Medulla oblongata (tissue), 1 donor: ENCODE data around the gene RECQL5.
A peak's percentile ranks its signal among the peaks of the same experiment; 100 is the strongest.

Experiments used
- DNase-seq: peaks from one replicate; pipeline ENCODE4 v3.0.0-alpha.2; 2015; ENCODE audit errors: extremely low spot score

RECQL5 gene

GRCh38 chr17:75688209-75688825 is 21.4 kb upstream of the RECQL5 start:
- DNase-seq: peak; percentile 47

- DNase-seq: no peak
These were observed 18.5 kb upstream of the RECQL5 start for GRCh38 chr17:75685499-75685898.

GRCh38 chr17:75684924-75685323 is 18.0 kb upstream of the RECQL5 start:
- no peak for DNase-seq

GRCh38 chr17:75684249-75684648 is 17.3 kb upstream of the RECQL5 start:
- no peak for DNase-seq

- no peak for DNase-seq
These were observed 16.6 kb upstream of the RECQL5 start for GRCh38 chr17:75683583-75683982.

- DNase-seq: no peak
These were observed 14.3 kb upstream of the RECQL5 start for GRCh38 chr17:75681289-75681688.

GRCh38 chr17:75680431-75680830 is 13.5 kb upstream of the RECQL5 start:
- DNase-seq: no peak

GRCh38 chr17:75679706-75680211 is 12.8 kb upstream of the RECQL5 start:
- peak; percentile 54 for DNase-seq

- no peak for DNase-seq
These were observed 9.5 kb upstream of the RECQL5 start for GRCh38 chr17:75676461-75676860.

GRCh38 chr17:75673487-75673886 is 6.5 kb upstream of the RECQL5 start:
- DNase-seq: no peak

GRCh38 chr17:75672011-75672410 is 5.1 kb upstream of the RECQL5 start:
- DNase-seq: no peak

- DNase-seq: no peak
These were observed 3.9 kb upstream of the RECQL5 start for GRCh38 chr17:75670868-75671267.

GRCh38 chr17:75668489-75668888 is 1.5 kb upstream of the RECQL5 start:
- no peak for DNase-seq

GRCh38 chr17:75667825-75668224 is 871 bp upstream of the RECQL5 start:
- no peak for DNase-seq

- DNase-seq: no peak
These were observed 973 bp downstream of the RECQL5 start for GRCh38 chr17:75665981-75666380.

GRCh38 chr17:75664099-75664549 is 2.8 kb downstream of the RECQL5 start:
- no peak for DNase-seq

- no peak for DNase-seq
These were observed 4.4 kb downstream of the RECQL5 start for GRCh38 chr17:75662511-75662910.

- DNase-seq: peak; percentile 94
These were observed 5.4 kb downstream of the RECQL5 start for GRCh38 chr17:75661531-75661930.

- DNase-seq: no peak
These were observed 8.7 kb downstream of the RECQL5 start for GRCh38 chr17:75658237-75658636.

- DNase-seq: peak; percentile 87
These were observed 12.8 kb downstream of the RECQL5 start for GRCh38 chr17:75654176-75654575.

- peak; percentile 66 for DNase-seq
These were observed 13.9 kb downstream of the RECQL5 start for GRCh38 chr17:75652934-75653549.

GRCh38 chr17:75652341-75652740 is 14.6 kb downstream of the RECQL5 start:
- DNase-seq: no peak

- DNase-seq: no peak
These were observed 16.1 kb downstream of the RECQL5 start for GRCh38 chr17:75650874-75651273.
